Neural crest cell (in vitro differentiated cells): ENCODE results near the gene ULK4. TPM values are rescaled to one million over a fixed set of nuclear protein-coding genes. Genes with fewer than 3 reads are reported as not detected.

ENCODE experiments used
- DNase-seq: peaks from one replicate; pipeline ENCODE4 v3.0.0; 2021; ENCODE audit warnings: low read depth, mixed read lengths, low spot score
- H3K27ac Mint-ChIP-seq: one replicate; pipeline ENCODE4 v1.8.0; 2021; ENCODE audit warnings: mild to moderate bottlenecking, mixed read lengths; ENCODE audit not compliant: unreplicated experiment
- H3K27me3 Mint-ChIP-seq: 2 replicates; pipeline ENCODE4 v1.8.0; 2021; ENCODE audit warnings: low read depth, mild to moderate bottlenecking, mixed read lengths
- H3K36me3 Mint-ChIP-seq: 2 replicates; pipeline ENCODE4 v1.8.0; 2021; ENCODE audit warnings: low read depth, mild to moderate bottlenecking, mixed read lengths
- H3K4me1 Mint-ChIP-seq: 2 replicates; pipeline ENCODE4 v1.8.0; 2021; ENCODE audit warnings: mixed read lengths
- H3K4me3 Mint-ChIP-seq: one replicate; pipeline ENCODE4 v1.8.0; 2021; ENCODE audit warnings: mild to moderate bottlenecking, mixed read lengths
- H3K9me3 Mint-ChIP-seq: 2 replicates; pipeline ENCODE4 v1.8.0; 2021; ENCODE audit warnings: mixed read lengths
- CTCF ChIP-seq: fragments of 200-600 bp; sonication (generic); conservative IDR thresholded peaks from 2 replicates; pipeline ENCODE4 v1.5.0; 2021; ENCODE audit warnings: antibody characterized with exemption, mild to moderate bottlenecking
- total RNA-seq: library from RNA; stranded (reverse); gene quantifications from 2 replicates; pipeline ENCODE4 v1.2.1, GENCODE V29; 2021

The ULK4 gene
- total RNA-seq, 1 donor from 2014 or later, result 10.2 TPM

GRCh38 chr3:41274944-41275668 lies 686.8 kb downstream of the ULK4 start:
- Mint-ChIP-seq H3K36me3 (peaks cover 3% of the 10 kb centered on the region), H3K9me3 (peaks cover 6% of the 10 kb centered on the region), H3K27ac (no peak overlapping the region), H3K4me3 (no peak overlapping the region), H3K27me3 (no peaks in the 10 kb centered on the region), H3K4me1 (peaks cover 14% of the 10 kb centered on the region)
- DNase-seq, result no peak
- TF ChIP-seq CTCF, result no peak

- H3K36me3 Mint-ChIP-seq, result no peaks in the 10 kb centered on the region
- no peak overlapping the region for H3K4me3 Mint-ChIP-seq
- H3K27me3 Mint-ChIP-seq, result no peaks in the 10 kb centered on the region
- H3K27ac Mint-ChIP-seq, result no peak overlapping the region
- TF ChIP-seq CTCF, result no peak
- H3K4me1 Mint-ChIP-seq, result peaks cover 14% of the 10 kb centered on the region
- DNase-seq, result no peak
- peaks cover 6% of the 10 kb centered on the region for H3K9me3 Mint-ChIP-seq
Observed at GRCh38 chr3:41272667-41273066, 689.2 kb downstream of the ULK4 start.

GRCh38 chr3:41267975-41268640 lies 693.8 kb downstream of the ULK4 start:
- no peak overlapping the region for H3K4me3 Mint-ChIP-seq
- TF ChIP-seq CTCF, result no peak
- H3K9me3 Mint-ChIP-seq, result peaks cover 5% of the 10 kb centered on the region
- no peaks in the 10 kb centered on the region for H3K4me1 Mint-ChIP-seq
- H3K27ac Mint-ChIP-seq, result no peak overlapping the region
- H3K27me3 Mint-ChIP-seq, result no peaks in the 10 kb centered on the region
- no peaks in the 10 kb centered on the region for H3K36me3 Mint-ChIP-seq
- DNase-seq, result no peak

GRCh38 chr3:41265823-41266273 lies 696.1 kb downstream of the ULK4 start:
- Mint-ChIP-seq H3K27me3 (no peaks in the 10 kb centered on the region), H3K4me1 (no peaks in the 10 kb centered on the region), H3K9me3 (peaks cover 5% of the 10 kb centered on the region), H3K4me3 (no peak overlapping the region), H3K27ac (no peak overlapping the region), H3K36me3 (peaks cover 3% of the 10 kb centered on the region)
- DNase-seq, result no peak
- no peak for TF ChIP-seq CTCF

- Mint-ChIP-seq H3K9me3 (peaks cover 5% of the 10 kb centered on the region), H3K36me3 (peaks cover 3% of the 10 kb centered on the region), H3K4me1 (no peaks in the 10 kb centered on the region), H3K27ac (no peak overlapping the region), H3K27me3 (no peaks in the 10 kb centered on the region), H3K4me3 (no peak overlapping the region)
- no peak for DNase-seq
- TF ChIP-seq CTCF, result no peak
Observed at GRCh38 chr3:41265011-41265545, 696.8 kb downstream of the ULK4 start.
